HCT116 (cell line): ENCODE measurements around the gene CDH22. TPM values are rescaled to one million over a fixed set of nuclear protein-coding genes. Genes with fewer than 3 reads are reported as not detected.

Experiments used
- ATAC-seq: fragments of 200-7000 bp; cut with Tn5 transposase; 2 replicates; pipeline ENCODE4 v1.9.1; 2020; ENCODE audit warnings: mild to moderate bottlenecking, moderate library complexity
- BruUV-seq: library from RNA; stranded (reverse); fragments of 400-500 nt; replicated peaks from 2 replicates; lab custom pipeline; 2021; lab: Mats Ljungman, UMichigan
- CTCF ChIA-PET: fragments of 300-600 bp; sonication (Branson Sonifier 250); formaldehyde crosslinking; loops from one replicate; lab custom pipeline; 2021; ENCODE audit warnings: antibody characterized with exemption; lab: Charles Lee
- POLR2A ChIA-PET: fragments of 300-600, 350-600 bp; sonication (Branson Sonifier 250); formaldehyde crosslinking; loops from one replicate; lab custom pipeline; 2021; ENCODE audit warnings: antibody characterized with exemption; lab: Charles Lee
- RAD21 ChIA-PET, 2 experiments: fragments of 300-600 bp; sonication (Branson Sonifier 250); formaldehyde crosslinking; loops; one replicate each; lab custom pipeline; 2023; ENCODE audit warnings: low total read pairs in 2 of 2; ENCODE audit not compliant: uncharacterized antibody in 2 of 2, unreplicated experiment in 2 of 2, low non-redundant PET in 1 of 2; lab: Charles Lee
- DNase-seq: peaks from one replicate; pipeline ENCODE4 v3.0.0-alpha.2; 2010; ENCODE audit warnings: low read depth, low spot score
- H2AFZ ChIP-seq: fragments of 200-600 bp; shearing (Covaris generic), sonication (generic); 2 replicates; pipeline ENCODE4 v1.6.1; 2017; ENCODE audit warnings: low read depth, mixed run types, mixed read lengths, antibody characterized with exemption, low read length; ENCODE audit not compliant: poor library complexity, severe bottlenecking
- H3K27ac ChIP-seq: 2 replicates; pipeline ENCODE4 v1.5.1; 2012; ENCODE audit warnings: low read depth, low read length
- H3K27me3 ChIP-seq: fragments of 200-600 bp; sonication (generic); 2 replicates; pipeline ENCODE4 v1.6.1; 2016; ENCODE audit warnings: mixed run types, low read length, mixed read lengths; ENCODE audit not compliant: insufficient read depth
- H3K36me3 ChIP-seq, 2 experiments: fragments of 200-500 bp in 1 of 2; fragments of 200-600 bp in 1 of 2; sonication (Bioruptor generic) in 1 of 2; sonication (generic) in 1 of 2; 2 replicates each; pipeline versions ENCODE4 v1.5.1 to v1.6.1; 2014 to 2016; ENCODE audit warnings: low read length in 2 of 2, inconsistent platforms in 1 of 2, mixed read lengths in 1 of 2, mixed run types in 1 of 2; ENCODE audit not compliant: insufficient read depth in 2 of 2, control insufficient read depth in 1 of 2
- H3K4me1 ChIP-seq, 2 experiments: fragments of 200-600 bp in 1 of 2; sonication (generic) in 1 of 2; 2 replicates each; pipeline versions ENCODE4 v1.5.1 to v1.6.1; 2012 to 2017; ENCODE audit warnings: low read length in 2 of 2, inconsistent platforms in 1 of 2, mild to moderate bottlenecking in 1 of 2, mixed read lengths in 1 of 2, mixed run types in 1 of 2, moderate library complexity in 1 of 2; ENCODE audit not compliant: insufficient read depth in 2 of 2, control insufficient read depth in 1 of 2
- H3K4me2 ChIP-seq: fragments of 200-600 bp; sonication (generic); 2 replicates; pipeline ENCODE4 v1.6.1; 2017; ENCODE audit warnings: mixed run types, low read length, mixed read lengths
- H3K4me3 ChIP-seq, 2 experiments: fragments of 200-600 bp in 1 of 2; sonication (generic) in 1 of 2; replicated peaks in 1 of 2; 2 replicates each; pipeline ENCODE4 v1.5.1; 2011 to 2016; ENCODE audit warnings: low read length in 2 of 2, control low read depth in 1 of 2, low read depth in 1 of 2, mild to moderate bottlenecking in 1 of 2, mixed read lengths in 1 of 2, mixed run types in 1 of 2
- H3K79me2 ChIP-seq: fragments of 200-600 bp; sonication (generic); 2 replicates; pipeline ENCODE4 v1.6.1; 2017; ENCODE audit warnings: mild to moderate bottlenecking, mixed run types, low read length, moderate library complexity, mixed read lengths; ENCODE audit not compliant: insufficient read depth
- H3K9ac ChIP-seq: fragments of 200-600 bp; sonication (generic); 2 replicates; pipeline ENCODE4 v1.6.1; 2016; ENCODE audit warnings: low read length, mixed read lengths
- H3K9me2 ChIP-seq: fragments of 200-600 bp; sonication (generic), shearing (Covaris generic); 2 replicates; pipeline ENCODE4 v1.6.1; 2017; ENCODE audit warnings: mixed run types, mild to moderate bottlenecking, moderate library complexity; ENCODE audit not compliant: insufficient read depth
- H3K9me3 ChIP-seq, 2 experiments: fragments of 200-500 bp in 1 of 2; fragments of 200-600 bp in 1 of 2; sonication (Bioruptor generic) in 1 of 2; sonication (generic) in 1 of 2; 2 replicates each; pipeline ENCODE4 v1.6.1; 2014 to 2017; ENCODE audit warnings: low read length in 2 of 2, mixed read lengths in 2 of 2, inconsistent platforms in 1 of 2, low read depth in 1 of 2, mild to moderate bottlenecking in 1 of 2, mixed run types in 1 of 2, moderate library complexity in 1 of 2; ENCODE audit not compliant: control insufficient read depth in 1 of 2, insufficient read depth in 1 of 2
- H4K20me1 ChIP-seq: fragments of 200-600 bp; sonication (generic), shearing (Covaris generic); 2 replicates; pipeline ENCODE4 v1.6.1; 2017; ENCODE audit warnings: mixed run types, mild to moderate bottlenecking, moderate library complexity; ENCODE audit not compliant: insufficient read depth
- CBX3 ChIP-seq: IDR thresholded peaks from 2 replicates; pipeline ENCODE4 v1.6.1; 2012; ENCODE audit warnings: low read depth
- EZH2phosphoT487 ChIP-seq: fragments of 200-600 bp; IDR thresholded peaks from 2 replicates; pipeline ENCODE4 v1.6.1; 2018; ENCODE audit warnings: antibody characterized with exemption, borderline replicate concordance
- SIN3A ChIP-seq: IDR thresholded peaks from 2 replicates; pipeline ENCODE4 v1.6.1; 2012; ENCODE audit warnings: low read depth
- SRF ChIP-seq: IDR thresholded peaks from 2 replicates; pipeline ENCODE4 v1.6.1; 2012; ENCODE audit warnings: low read depth
- TCF7L2 ChIP-seq: IDR thresholded peaks from 2 replicates; pipeline ENCODE4 v1.7.0; 2011; ENCODE audit warnings: borderline replicate concordance, inconsistent platforms; ENCODE audit not compliant: insufficient read depth, insufficient read length; ENCODE audit errors: extremely low read depth
- intact Hi-C: fragments of 100-400 bp; cut with micrococcal nuclease; formaldehyde crosslinking; loops from 2 replicates; pipeline ENCODE4 v1.10.0; 2022
- total RNA-seq: library from RNA; stranded (reverse); gene quantifications from one replicate; pipeline ENCODE4 v1.2.1, GENCODE V29; 2021; ENCODE audit not compliant: unreplicated experiment
- TF ChIP-seq, protein P1 (sequence below): IDR thresholded peaks from 2 replicates; pipeline ENCODE4 v1.6.1; 2011; ENCODE audit warnings: mild to moderate bottlenecking, low read length, moderate library complexity; ENCODE audit not compliant: insufficient replicate concordance; ENCODE audit errors: extremely low read depth
- TF ChIP-seq, protein P2 (sequence below), 3 experiments: fragments of 200-600 bp in 1 of 3; sonication (generic) in 1 of 3; IDR thresholded peaks in 2 of 3; conservative IDR thresholded peaks in 1 of 3; 2 replicates each; pipeline ENCODE4 v1.5.1; 2012 to 2017; ENCODE audit warnings: low read depth in 2 of 3, low read length in 2 of 3, antibody characterized with exemption in 1 of 3, borderline replicate concordance in 1 of 3, control low read depth in 1 of 3, mild to moderate bottlenecking in 1 of 3, mixed read lengths in 1 of 3, mixed run types in 1 of 3, moderate library complexity in 1 of 3; ENCODE audit not compliant: insufficient read depth in 1 of 3

CDH22 gene
- total RNA-seq, 1 experiment from 2014 or later = 1.8 TPM

DNA sequence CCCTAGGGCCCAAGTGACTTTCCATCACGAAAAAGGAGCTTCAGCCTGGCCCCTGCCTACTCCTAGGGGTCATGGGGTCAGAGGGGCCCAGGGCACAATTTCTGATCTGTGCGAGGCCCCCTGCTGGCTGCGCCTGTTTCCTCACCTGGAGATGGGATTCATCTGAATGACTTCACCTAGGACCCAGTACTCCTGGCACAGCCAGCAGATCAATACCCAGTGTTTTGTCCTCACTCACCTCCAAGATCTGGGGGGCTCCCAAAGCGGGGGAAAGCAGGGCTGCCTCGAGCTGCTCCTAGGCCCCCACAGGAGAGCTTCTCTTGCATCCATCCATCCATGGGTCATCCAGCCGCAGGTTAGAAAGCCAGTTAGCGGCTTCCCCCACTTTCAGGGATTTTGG lies 156.4 kb downstream of the CDH22 start:
- Histone ChIP-seq H3K27ac (no peak overlapping the region), H3K36me3 (no peaks in the 10 kb centered on the region), H3K9me2 (no peaks in the 10 kb centered on the region), H3K4me1 (no peaks in the 10 kb centered on the region), H3K27me3 (no peaks in the 10 kb centered on the region; the same call in 1 of the 2 replicates), H3K4me2 (no peak overlapping the region), H2AFZ (no peak overlapping the region), H3K79me2 (no peaks in the 10 kb centered on the region), H4K20me1 (no peaks in the 10 kb centered on the region), H3K9me3 (no peaks in the 10 kb centered on the region), H3K9ac (no peak overlapping the region), H3K4me3 (no peak overlapping the region)
- RAD21 ChIA-PET = no interaction called here
- CTCF ChIA-PET = interaction anchor here (0.8 to 1.0 kb wide), 2 partner anchors 19 to 29 kb away, joined by 3 read pairs; no protein-coding TSS in a partner anchor
- DNase-seq (no peak), ATAC-seq (peak; percentile 83)
- intact Hi-C loops = no loop called here
- BruUV-seq = no TSS peak
- POLR2A ChIA-PET = interaction anchor here (1.3 kb wide), 1 partner anchor 15 kb away, joined by 4 read pairs; no protein-coding TSS in a partner anchor
- TF ChIP-seq, protein P1, sequence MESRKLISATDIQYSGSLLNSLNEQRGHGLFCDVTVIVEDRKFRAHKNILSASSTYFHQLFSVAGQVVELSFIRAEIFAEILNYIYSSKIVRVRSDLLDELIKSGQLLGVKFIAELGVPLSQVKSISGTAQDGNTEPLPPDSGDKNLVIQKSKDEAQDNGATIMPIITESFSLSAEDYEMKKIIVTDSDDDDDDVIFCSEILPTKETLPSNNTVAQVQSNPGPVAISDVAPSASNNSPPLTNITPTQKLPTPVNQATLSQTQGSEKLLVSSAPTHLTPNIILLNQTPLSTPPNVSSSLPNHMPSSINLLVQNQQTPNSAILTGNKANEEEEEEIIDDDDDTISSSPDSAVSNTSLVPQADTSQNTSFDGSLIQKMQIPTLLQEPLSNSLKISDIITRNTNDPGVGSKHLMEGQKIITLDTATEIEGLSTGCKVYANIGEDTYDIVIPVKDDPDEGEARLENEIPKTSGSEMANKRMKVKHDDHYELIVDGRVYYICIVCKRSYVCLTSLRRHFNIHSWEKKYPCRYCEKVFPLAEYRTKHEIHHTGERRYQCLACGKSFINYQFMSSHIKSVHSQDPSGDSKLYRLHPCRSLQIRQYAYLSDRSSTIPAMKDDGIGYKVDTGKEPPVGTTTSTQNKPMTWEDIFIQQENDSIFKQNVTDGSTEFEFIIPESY = no peak
- TF ChIP-seq, protein P2, sequence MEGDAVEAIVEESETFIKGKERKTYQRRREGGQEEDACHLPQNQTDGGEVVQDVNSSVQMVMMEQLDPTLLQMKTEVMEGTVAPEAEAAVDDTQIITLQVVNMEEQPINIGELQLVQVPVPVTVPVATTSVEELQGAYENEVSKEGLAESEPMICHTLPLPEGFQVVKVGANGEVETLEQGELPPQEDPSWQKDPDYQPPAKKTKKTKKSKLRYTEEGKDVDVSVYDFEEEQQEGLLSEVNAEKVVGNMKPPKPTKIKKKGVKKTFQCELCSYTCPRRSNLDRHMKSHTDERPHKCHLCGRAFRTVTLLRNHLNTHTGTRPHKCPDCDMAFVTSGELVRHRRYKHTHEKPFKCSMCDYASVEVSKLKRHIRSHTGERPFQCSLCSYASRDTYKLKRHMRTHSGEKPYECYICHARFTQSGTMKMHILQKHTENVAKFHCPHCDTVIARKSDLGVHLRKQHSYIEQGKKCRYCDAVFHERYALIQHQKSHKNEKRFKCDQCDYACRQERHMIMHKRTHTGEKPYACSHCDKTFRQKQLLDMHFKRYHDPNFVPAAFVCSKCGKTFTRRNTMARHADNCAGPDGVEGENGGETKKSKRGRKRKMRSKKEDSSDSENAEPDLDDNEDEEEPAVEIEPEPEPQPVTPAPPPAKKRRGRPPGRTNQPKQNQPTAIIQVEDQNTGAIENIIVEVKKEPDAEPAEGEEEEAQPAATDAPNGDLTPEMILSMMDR (IDR thresholded peaks at IDR 0.05 in 2 of 3, conservative IDR thresholded peaks at IDR 0.05 in 1 of 3; ENCODE audit: borderline replicate concordance in 1 of 3, insufficient read depth in 1 of 3, low read depth in 2 of 3, low read length in 2 of 3) = peak in 2 of 3 experiments; percentile 84 to 86; a peak in 4 of 6 replicates
- TF ChIP-seq EZH2phosphoT487 (no peak), CBX3 (no peak), TCF7L2 (no peak), SRF (no peak), SIN3A (no peak)
